Right atrium auricular region (tissue), 2 donors: ENCODE data around the gene ATF4. TPM values are rescaled to one million over a fixed set of nuclear protein-coding genes. Genes with fewer than 3 reads are reported as not detected.

Experiments used
- DNase-seq: peaks from one replicate; pipeline ENCODE4 v3.0.0-alpha.2; 2019; ENCODE audit warnings: low spot score
- H3K27ac ChIP-seq, 2 donors: fragments of 200-600 bp; sonication (generic); 1 replicate in 1 of 2; 2 replicates in 1 of 2; pipeline ENCODE4 v1.5.1; 2016 to 2019
- H3K27me3 ChIP-seq, 2 donors: fragments of 200-600 bp; sonication (generic); one replicate each; pipeline versions ENCODE4 v1.5.1 to v1.6.0; 2017 to 2019
- H3K36me3 ChIP-seq: fragments of 200-600 bp; sonication (generic); one replicate; pipeline ENCODE4 v1.5.1; 2016
- H3K4me1 ChIP-seq, 2 donors: fragments of 200-600 bp; sonication (generic); one replicate each; pipeline versions ENCODE4 v1.5.1 to v1.6.0; 2017 to 2019
- H3K4me3 ChIP-seq, 2 donors: fragments of 200-600 bp; sonication (generic); 1 replicate in 1 of 2; 2 replicates in 1 of 2; pipeline ENCODE4 v1.5.1; 2017 to 2019; ENCODE audit warnings: mild to moderate bottlenecking in 1 of 2, moderate library complexity in 1 of 2
- H3K9me3 ChIP-seq, 2 donors: fragments of 200-600 bp; sonication (generic); one replicate each; pipeline ENCODE4 v1.5.1; 2019
- total RNA-seq, 2 donors: library from RNA; depleted of rRNA; stranded (reverse); fragments of >200 nt; gene quantifications; one replicate each; pipeline ENCODE4 v1.1.0, GENCODE V29; 2016
- TF ChIP-seq, protein P1 (sequence below), 2 donors: fragments of 200-600 bp; sonication (generic); IDR thresholded peaks; one replicate each; pipeline ENCODE4 v1.5.1; 2019; ENCODE audit warnings: antibody characterized with exemption in 2 of 2

Gene ATF4
- total RNA-seq, 2 donors from 2014 or later, result 155 to 256 TPM

DNA sequence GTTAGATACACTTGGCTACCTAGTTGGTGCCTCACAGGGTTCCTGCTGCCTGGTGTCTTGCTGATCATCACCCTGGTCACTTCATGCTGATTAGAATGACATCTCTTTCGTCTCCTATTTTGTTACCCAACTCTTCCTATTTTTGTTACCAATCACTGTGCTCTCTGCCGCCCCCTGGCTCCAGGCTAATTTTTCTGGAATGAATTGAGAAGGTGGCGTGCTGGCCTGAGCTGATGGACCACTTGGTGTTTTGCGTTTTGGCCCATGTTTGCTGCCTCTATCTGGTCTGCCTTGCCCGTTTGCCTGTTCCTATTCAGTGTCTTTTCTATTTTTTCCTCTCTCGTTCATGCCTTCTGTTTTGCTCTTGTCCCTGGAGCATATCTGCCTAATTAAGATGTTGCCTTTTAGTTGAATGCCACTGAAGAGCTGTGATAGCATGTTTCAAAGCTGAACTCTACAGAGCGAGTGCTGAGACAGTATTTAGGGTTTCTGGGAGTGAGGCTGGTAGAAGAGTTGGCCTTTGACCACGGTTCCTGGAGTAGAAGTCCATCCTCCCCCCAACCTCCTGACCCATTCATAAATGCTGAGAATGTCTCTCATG, 5.9 kb upstream of the ATF4 start:
- H3K4me1 ChIP-seq, result peaks cover 0 to 20% of the 10 kb centered on the region in 2 donors
- peak; percentile 75 for DNase-seq
- H3K36me3 ChIP-seq, result peaks cover 71% of the 10 kb centered on the region
- no peaks in the 10 kb centered on the region for H3K9me3 ChIP-seq
- no peak overlapping the region for H3K4me3 ChIP-seq
- H3K27ac ChIP-seq, result no peak overlapping the region
- TF ChIP-seq, protein P1, sequence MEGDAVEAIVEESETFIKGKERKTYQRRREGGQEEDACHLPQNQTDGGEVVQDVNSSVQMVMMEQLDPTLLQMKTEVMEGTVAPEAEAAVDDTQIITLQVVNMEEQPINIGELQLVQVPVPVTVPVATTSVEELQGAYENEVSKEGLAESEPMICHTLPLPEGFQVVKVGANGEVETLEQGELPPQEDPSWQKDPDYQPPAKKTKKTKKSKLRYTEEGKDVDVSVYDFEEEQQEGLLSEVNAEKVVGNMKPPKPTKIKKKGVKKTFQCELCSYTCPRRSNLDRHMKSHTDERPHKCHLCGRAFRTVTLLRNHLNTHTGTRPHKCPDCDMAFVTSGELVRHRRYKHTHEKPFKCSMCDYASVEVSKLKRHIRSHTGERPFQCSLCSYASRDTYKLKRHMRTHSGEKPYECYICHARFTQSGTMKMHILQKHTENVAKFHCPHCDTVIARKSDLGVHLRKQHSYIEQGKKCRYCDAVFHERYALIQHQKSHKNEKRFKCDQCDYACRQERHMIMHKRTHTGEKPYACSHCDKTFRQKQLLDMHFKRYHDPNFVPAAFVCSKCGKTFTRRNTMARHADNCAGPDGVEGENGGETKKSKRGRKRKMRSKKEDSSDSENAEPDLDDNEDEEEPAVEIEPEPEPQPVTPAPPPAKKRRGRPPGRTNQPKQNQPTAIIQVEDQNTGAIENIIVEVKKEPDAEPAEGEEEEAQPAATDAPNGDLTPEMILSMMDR (IDR thresholded peaks at IDR 0.05), result peak; percentile 65 to 79
- H3K27me3 ChIP-seq, result no peaks in the 10 kb centered on the region

GRCh38 chr22:39515266-39516050, 4.9 kb upstream of the ATF4 start:
- peaks cover 61% of the 10 kb centered on the region for H3K36me3 ChIP-seq
- H3K4me1 ChIP-seq, result peaks cover 0 to 21% of the 10 kb centered on the region in 2 donors
- H3K4me3 ChIP-seq, result no peak overlapping the region
- TF ChIP-seq, protein P1 (IDR thresholded peaks at IDR 0.05), result no peak
- H3K27me3 ChIP-seq, result no peaks in the 10 kb centered on the region
- no peak for DNase-seq
- no peaks in the 10 kb centered on the region for H3K9me3 ChIP-seq
- no peak overlapping the region for H3K27ac ChIP-seq

GRCh38 chr22:39517470-39517869, 2.9 kb upstream of the ATF4 start:
- no peaks in the 10 kb centered on the region for H3K9me3 ChIP-seq
- TF ChIP-seq, protein P1 (IDR thresholded peaks at IDR 0.05), result no peak
- H3K4me1 ChIP-seq, result peaks cover 0 to 32% of the 10 kb centered on the region in 2 donors
- peaks cover 62% of the 10 kb centered on the region for H3K36me3 ChIP-seq
- H3K4me3 ChIP-seq, result no peak overlapping the region
- no peaks in the 10 kb centered on the region for H3K27me3 ChIP-seq
- H3K27ac ChIP-seq, result no peak overlapping the region
- no peak for DNase-seq

- H3K27me3 ChIP-seq, result no peaks in the 10 kb centered on the region
- H3K4me1 ChIP-seq, result peaks cover 0 to 40% of the 10 kb centered on the region in 2 donors
- H3K4me3 ChIP-seq, result no peak overlapping the region
- DNase-seq, result no peak
- no peak overlapping the region for H3K27ac ChIP-seq
- H3K9me3 ChIP-seq, result no peaks in the 10 kb centered on the region
- H3K36me3 ChIP-seq, result peaks cover 62% of the 10 kb centered on the region
- TF ChIP-seq, protein P1 (IDR thresholded peaks at IDR 0.05), result no peak
These were observed 2.1 kb upstream of the ATF4 start for GRCh38 chr22:39518144-39518786.

DNA sequence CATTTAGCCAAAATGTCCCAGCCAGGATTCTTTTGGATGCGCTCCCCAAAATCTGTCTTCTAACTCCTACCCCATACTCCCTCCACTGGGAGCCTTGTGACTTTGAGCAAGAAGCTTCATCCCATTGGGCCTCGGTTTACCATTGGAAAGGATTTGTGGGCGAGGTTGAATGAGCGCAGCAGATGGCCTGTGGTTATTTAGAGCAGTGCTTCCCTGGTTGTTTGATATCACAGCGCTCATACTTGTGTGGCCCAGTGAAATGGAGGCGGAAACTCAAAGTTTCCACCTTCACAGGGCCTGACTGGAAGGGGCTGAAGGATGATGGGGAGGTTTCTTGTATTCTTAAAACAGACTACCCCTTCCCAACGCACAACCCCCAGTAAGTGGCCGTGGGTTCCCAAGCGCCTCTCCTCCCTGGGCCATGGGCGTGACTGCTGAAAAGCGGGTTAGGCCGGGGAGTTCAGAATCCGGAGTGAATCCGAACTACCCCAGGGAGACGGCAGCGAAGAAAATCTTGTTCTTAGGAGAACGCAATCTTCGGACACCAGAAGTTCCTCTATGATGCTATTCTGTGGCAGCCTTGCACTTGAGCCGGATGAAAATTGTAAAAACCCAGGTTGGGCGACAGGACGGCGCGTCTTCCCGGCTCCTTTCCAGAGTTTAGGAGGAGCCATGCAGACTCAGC, 1.2 kb upstream of the ATF4 start:
- H3K9me3 ChIP-seq, result no peaks in the 10 kb centered on the region
- peak overlapping the region; percentile 100 for H3K4me3 ChIP-seq
- TF ChIP-seq, protein P1 (IDR thresholded peaks at IDR 0.05), result no peak
- DNase-seq, result no peak
- peak overlapping the region; percentile 99 to 100 for H3K27ac ChIP-seq
- H3K36me3 ChIP-seq, result peaks cover 60% of the 10 kb centered on the region
- peaks cover 0 to 44% of the 10 kb centered on the region in 2 donors for H3K4me1 ChIP-seq
- H3K27me3 ChIP-seq, result no peaks in the 10 kb centered on the region
